Upper lobe of right lung (tissue), 1 donor: ENCODE measurements around the gene STARD10. TPM values are rescaled to one million over a fixed set of nuclear protein-coding genes. Genes with fewer than 3 reads are reported as not detected.
"Not testable (repeated sequence)": the region's sequence is repeated elsewhere in the genome, so short reads cannot be mapped to it uniquely, and the experiment has no call there.

Source experiments
- ATAC-seq: fragments of 200-7000 bp; cut with Tn5 transposase; one replicate; pipeline ENCODE4 v1.9.1; 2020; ENCODE audit warnings: mild to moderate bottlenecking, moderate library complexity
- DNase-seq: peaks from one replicate; pipeline ENCODE4 v3.0.0-alpha.2; 2020
- H3K27ac ChIP-seq: fragments of 200-600 bp; one replicate; pipeline ENCODE4 v1.8.0; 2022
- H3K27me3 ChIP-seq: fragments of 200-600 bp; one replicate; pipeline ENCODE4 v1.8.0; 2022; ENCODE audit warnings: mild to moderate bottlenecking
- H3K36me3 ChIP-seq: fragments of 200-600 bp; one replicate; pipeline ENCODE4 v1.8.0; 2022
- H3K4me1 ChIP-seq: fragments of 200-600 bp; one replicate; pipeline ENCODE4 v1.8.0; 2022
- H3K4me3 ChIP-seq: fragments of 200-600 bp; one replicate; pipeline ENCODE4 v1.8.0; 2022; ENCODE audit warnings: mild to moderate bottlenecking
- H3K9me3 ChIP-seq: fragments of 200-600 bp; one replicate; pipeline ENCODE4 v1.8.0; 2022
- CTCF ChIP-seq: fragments of 200-600 bp; IDR thresholded peaks from one replicate; pipeline ENCODE4 v1.8.0; 2022; ENCODE audit warnings: antibody characterized with exemption
- intact Hi-C: fragments of 100-400 bp; cut with DNase I; formaldehyde crosslinking; loops from one replicate; pipeline ENCODE4 v1.11.0; 2022
- total RNA-seq: library from RNA; stranded (reverse); fragmentation: NEBNext Ultra II Directional; extraction: Animal tissue kit (Norgen Biotek cat#: 25700); gene quantifications from one replicate; pipeline ENCODE4 v1.2.1, GENCODE V29; 2021
- donor health status: DM: no; HTN: yes; CAD: no; lungs with severe emphysema.

STARD10 gene
- total RNA-seq, 1 donor from 2014 or later, result 116 TPM

GRCh38 chr11:72799441-72799840, 5.6 kb upstream of the STARD10 start:
- Histone ChIP-seq H3K27me3 (no peaks in the 10 kb centered on the region), H3K4me1 (peaks cover 3% of the 10 kb centered on the region), H3K27ac (no peak overlapping the region), H3K36me3 (no peaks in the 10 kb centered on the region), H3K9me3 (no peaks in the 10 kb centered on the region), H3K4me3 (no peak overlapping the region)
- DNase-seq, result no peak
- no peak for TF ChIP-seq CTCF
- intact Hi-C loops, result no loop called here
- no peak for ATAC-seq

- ATAC-seq (no peak), DNase-seq (no peak)
- H3K4me3 ChIP-seq, result no peak overlapping the region
- H3K9me3 ChIP-seq, result no peaks in the 10 kb centered on the region
- H3K4me1 ChIP-seq, result peaks cover 7% of the 10 kb centered on the region
- no peak for TF ChIP-seq CTCF
- no peak overlapping the region for H3K27ac ChIP-seq
- intact Hi-C loops, result no loop called here
- no peaks in the 10 kb centered on the region for H3K36me3 ChIP-seq
- no peaks in the 10 kb centered on the region for H3K27me3 ChIP-seq
Observed at GRCh38 chr11:72798361-72798760, 4.5 kb upstream of the STARD10 start.

- peak overlapping the region; percentile 68 for H3K4me3 ChIP-seq
- no peaks in the 10 kb centered on the region for H3K27me3 ChIP-seq
- ATAC-seq (no peak), DNase-seq (no peak)
- peaks cover 33% of the 10 kb centered on the region for H3K4me1 ChIP-seq
- TF ChIP-seq CTCF, result no peak
- intact Hi-C loops, result loop anchor here (5.0 kb wide), 1 partner anchor 66 kb away; no protein-coding TSS in a partner anchor
- H3K36me3 ChIP-seq, result no peaks in the 10 kb centered on the region
- no peaks in the 10 kb centered on the region for H3K9me3 ChIP-seq
- H3K27ac ChIP-seq, result peak overlapping the region; percentile 87
Observed at GRCh38 chr11:72793076-72793424, 797 bp downstream of the STARD10 start.

GRCh38 chr11:72792437-72793021, 1.3 kb downstream of the STARD10 start:
- intact Hi-C loops, result loop anchor here (5.0 kb wide), 1 partner anchor 65 kb away; no protein-coding TSS in a partner anchor
- Histone ChIP-seq H3K9me3 (no peaks in the 10 kb centered on the region), H3K36me3 (no peaks in the 10 kb centered on the region), H3K4me3 (no peak overlapping the region), H3K27ac (peak overlapping the region; percentile 87), H3K27me3 (no peaks in the 10 kb centered on the region), H3K4me1 (peaks cover 35% of the 10 kb centered on the region)
- no peak for TF ChIP-seq CTCF
- ATAC-seq, result no peak
- DNase-seq, result no peak

GRCh38 chr11:72791228-72791627, 2.6 kb downstream of the STARD10 start:
- H3K9me3 ChIP-seq, H3K4me3 ChIP-seq, ATAC-seq, H3K27me3 ChIP-seq, H3K36me3 ChIP-seq, DNase-seq, H3K27ac ChIP-seq: not testable (repeated sequence)
- intact Hi-C loops, result loop anchor here (5.0 kb wide), 1 partner anchor 64 kb away; no protein-coding TSS in a partner anchor
- H3K4me1 ChIP-seq, result peaks cover 42% of the 10 kb centered on the region

- ATAC-seq (no peak), DNase-seq (no peak)
- no peaks in the 10 kb centered on the region for H3K9me3 ChIP-seq
- intact Hi-C loops, result loop anchor here (5.0 kb wide), 1 partner anchor 62 kb away; no protein-coding TSS in a partner anchor
- H3K27ac ChIP-seq, result no peak overlapping the region
- H3K36me3 ChIP-seq, result no peaks in the 10 kb centered on the region
- no peaks in the 10 kb centered on the region for H3K27me3 ChIP-seq
- H3K4me1 ChIP-seq, result peaks cover 41% of the 10 kb centered on the region
- H3K4me3 ChIP-seq, result no peak overlapping the region
- TF ChIP-seq CTCF, result no peak
Observed at GRCh38 chr11:72789493-72790131, 4.2 kb downstream of the STARD10 start.
